ENCODE data around the gene HIVEP3.

DNA sequence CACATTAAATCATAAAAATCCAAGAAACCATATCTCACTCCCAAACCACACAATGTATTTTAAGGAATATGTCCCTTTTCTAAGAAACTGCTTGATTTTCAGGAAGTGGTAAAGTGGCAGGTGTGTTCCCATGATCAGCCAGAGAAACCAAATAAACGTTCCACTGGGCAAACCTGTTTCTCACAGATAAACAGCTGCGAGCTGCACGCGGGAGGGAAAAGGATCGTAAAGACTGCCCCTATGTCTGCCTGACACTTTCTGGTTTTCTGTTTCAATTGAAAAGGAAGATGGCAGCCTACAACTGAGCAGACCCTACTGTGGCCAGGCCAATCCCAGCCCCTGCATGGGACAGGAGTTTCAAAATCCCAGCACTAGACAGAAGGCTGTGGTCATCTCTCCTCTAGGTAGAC lies 36.6 kb downstream of the HIVEP3 start:
- TF ChIP-seq, protein P1, sequence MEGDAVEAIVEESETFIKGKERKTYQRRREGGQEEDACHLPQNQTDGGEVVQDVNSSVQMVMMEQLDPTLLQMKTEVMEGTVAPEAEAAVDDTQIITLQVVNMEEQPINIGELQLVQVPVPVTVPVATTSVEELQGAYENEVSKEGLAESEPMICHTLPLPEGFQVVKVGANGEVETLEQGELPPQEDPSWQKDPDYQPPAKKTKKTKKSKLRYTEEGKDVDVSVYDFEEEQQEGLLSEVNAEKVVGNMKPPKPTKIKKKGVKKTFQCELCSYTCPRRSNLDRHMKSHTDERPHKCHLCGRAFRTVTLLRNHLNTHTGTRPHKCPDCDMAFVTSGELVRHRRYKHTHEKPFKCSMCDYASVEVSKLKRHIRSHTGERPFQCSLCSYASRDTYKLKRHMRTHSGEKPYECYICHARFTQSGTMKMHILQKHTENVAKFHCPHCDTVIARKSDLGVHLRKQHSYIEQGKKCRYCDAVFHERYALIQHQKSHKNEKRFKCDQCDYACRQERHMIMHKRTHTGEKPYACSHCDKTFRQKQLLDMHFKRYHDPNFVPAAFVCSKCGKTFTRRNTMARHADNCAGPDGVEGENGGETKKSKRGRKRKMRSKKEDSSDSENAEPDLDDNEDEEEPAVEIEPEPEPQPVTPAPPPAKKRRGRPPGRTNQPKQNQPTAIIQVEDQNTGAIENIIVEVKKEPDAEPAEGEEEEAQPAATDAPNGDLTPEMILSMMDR (conservative IDR thresholded peaks at IDR 0.05): no peak
- TF ChIP-seq EZH2 (IDR thresholded peaks at IDR 0.05; ENCODE audit: low read depth): no peak
